HCT116 (cell line): ENCODE data around the gene SLX9. TPM values are rescaled to one million over a fixed set of nuclear protein-coding genes. Genes with fewer than 3 reads are reported as not detected.
A peak's percentile ranks its signal among the peaks of the same experiment; 100 is the strongest.

Experiments
- ATAC-seq: fragments of 200-7000 bp; cut with Tn5 transposase; 2 replicates; pipeline ENCODE4 v1.9.1; 2020; ENCODE audit warnings: mild to moderate bottlenecking, moderate library complexity
- BruUV-seq: library from RNA; stranded (reverse); fragments of 400-500 nt; replicated peaks from 2 replicates; lab custom pipeline; 2021; lab: Mats Ljungman, UMichigan
- CTCF ChIA-PET: fragments of 300-600 bp; sonication (Branson Sonifier 250); formaldehyde crosslinking; loops from one replicate; lab custom pipeline; 2021; ENCODE audit warnings: antibody characterized with exemption; lab: Charles Lee
- POLR2A ChIA-PET: fragments of 300-600, 350-600 bp; sonication (Branson Sonifier 250); formaldehyde crosslinking; loops from one replicate; lab custom pipeline; 2021; ENCODE audit warnings: antibody characterized with exemption; lab: Charles Lee
- RAD21 ChIA-PET, 2 experiments: fragments of 300-600 bp; sonication (Branson Sonifier 250); formaldehyde crosslinking; loops; one replicate each; lab custom pipeline; 2023; ENCODE audit warnings: low total read pairs in 2 of 2; ENCODE audit not compliant: uncharacterized antibody in 2 of 2, unreplicated experiment in 2 of 2, low non-redundant PET in 1 of 2; lab: Charles Lee
- DNase-seq: peaks from one replicate; pipeline ENCODE4 v3.0.0-alpha.2; 2010; ENCODE audit warnings: low read depth, low spot score
- H2AFZ ChIP-seq: fragments of 200-600 bp; shearing (Covaris generic), sonication (generic); 2 replicates; pipeline ENCODE4 v1.6.1; 2017; ENCODE audit warnings: low read depth, mixed run types, mixed read lengths, antibody characterized with exemption, low read length; ENCODE audit not compliant: poor library complexity, severe bottlenecking
- H3K27ac ChIP-seq: 2 replicates; pipeline ENCODE4 v1.5.1; 2012; ENCODE audit warnings: low read depth, low read length
- H3K27me3 ChIP-seq: fragments of 200-600 bp; sonication (generic); 2 replicates; pipeline ENCODE4 v1.6.1; 2016; ENCODE audit warnings: mixed run types, low read length, mixed read lengths; ENCODE audit not compliant: insufficient read depth
- H3K36me3 ChIP-seq, 2 experiments: fragments of 200-500 bp in 1 of 2; fragments of 200-600 bp in 1 of 2; sonication (Bioruptor generic) in 1 of 2; sonication (generic) in 1 of 2; 2 replicates each; pipeline versions ENCODE4 v1.5.1 to v1.6.1; 2014 to 2016; ENCODE audit warnings: low read length in 2 of 2, inconsistent platforms in 1 of 2, mixed read lengths in 1 of 2, mixed run types in 1 of 2; ENCODE audit not compliant: insufficient read depth in 2 of 2, control insufficient read depth in 1 of 2
- H3K4me1 ChIP-seq, 2 experiments: fragments of 200-600 bp in 1 of 2; sonication (generic) in 1 of 2; 2 replicates each; pipeline versions ENCODE4 v1.5.1 to v1.6.1; 2012 to 2017; ENCODE audit warnings: low read length in 2 of 2, inconsistent platforms in 1 of 2, mild to moderate bottlenecking in 1 of 2, mixed read lengths in 1 of 2, mixed run types in 1 of 2, moderate library complexity in 1 of 2; ENCODE audit not compliant: insufficient read depth in 2 of 2, control insufficient read depth in 1 of 2
- H3K4me2 ChIP-seq: fragments of 200-600 bp; sonication (generic); 2 replicates; pipeline ENCODE4 v1.6.1; 2017; ENCODE audit warnings: mixed run types, low read length, mixed read lengths
- H3K4me3 ChIP-seq, 2 experiments: fragments of 200-600 bp in 1 of 2; sonication (generic) in 1 of 2; replicated peaks in 1 of 2; 2 replicates each; pipeline ENCODE4 v1.5.1; 2011 to 2016; ENCODE audit warnings: low read length in 2 of 2, control low read depth in 1 of 2, low read depth in 1 of 2, mild to moderate bottlenecking in 1 of 2, mixed read lengths in 1 of 2, mixed run types in 1 of 2
- H3K79me2 ChIP-seq: fragments of 200-600 bp; sonication (generic); 2 replicates; pipeline ENCODE4 v1.6.1; 2017; ENCODE audit warnings: mild to moderate bottlenecking, mixed run types, low read length, moderate library complexity, mixed read lengths; ENCODE audit not compliant: insufficient read depth
- H3K9ac ChIP-seq: fragments of 200-600 bp; sonication (generic); 2 replicates; pipeline ENCODE4 v1.6.1; 2016; ENCODE audit warnings: low read length, mixed read lengths
- H3K9me2 ChIP-seq: fragments of 200-600 bp; sonication (generic), shearing (Covaris generic); 2 replicates; pipeline ENCODE4 v1.6.1; 2017; ENCODE audit warnings: mixed run types, mild to moderate bottlenecking, moderate library complexity; ENCODE audit not compliant: insufficient read depth
- H3K9me3 ChIP-seq, 2 experiments: fragments of 200-500 bp in 1 of 2; fragments of 200-600 bp in 1 of 2; sonication (Bioruptor generic) in 1 of 2; sonication (generic) in 1 of 2; 2 replicates each; pipeline ENCODE4 v1.6.1; 2014 to 2017; ENCODE audit warnings: low read length in 2 of 2, mixed read lengths in 2 of 2, inconsistent platforms in 1 of 2, low read depth in 1 of 2, mild to moderate bottlenecking in 1 of 2, mixed run types in 1 of 2, moderate library complexity in 1 of 2; ENCODE audit not compliant: control insufficient read depth in 1 of 2, insufficient read depth in 1 of 2
- H4K20me1 ChIP-seq: fragments of 200-600 bp; sonication (generic), shearing (Covaris generic); 2 replicates; pipeline ENCODE4 v1.6.1; 2017; ENCODE audit warnings: mixed run types, mild to moderate bottlenecking, moderate library complexity; ENCODE audit not compliant: insufficient read depth
- ATF3 ChIP-seq: IDR thresholded peaks from 2 replicates; pipeline ENCODE4 v1.6.1; 2012
- CTCF ChIP-seq, 3 experiments: fragments of 200-600 bp in 1 of 3; sonication (generic) in 1 of 3; IDR thresholded peaks in 2 of 3; conservative IDR thresholded peaks in 1 of 3; 2 replicates each; pipeline ENCODE4 v1.5.1; 2012 to 2017; ENCODE audit warnings: low read depth in 2 of 3, low read length in 2 of 3, antibody characterized with exemption in 1 of 3, borderline replicate concordance in 1 of 3, control low read depth in 1 of 3, mild to moderate bottlenecking in 1 of 3, mixed read lengths in 1 of 3, mixed run types in 1 of 3, moderate library complexity in 1 of 3; ENCODE audit not compliant: insufficient read depth in 1 of 3
- EGR1 ChIP-seq: IDR thresholded peaks from 2 replicates; pipeline ENCODE4 v1.6.1; 2012; ENCODE audit warnings: low read depth
- ELF1 ChIP-seq: IDR thresholded peaks from 2 replicates; pipeline ENCODE4 v1.6.1; 2012; ENCODE audit warnings: low read depth, borderline replicate concordance
- EZH2 ChIP-seq: fragments of 200-600 bp; sonication (generic); IDR thresholded peaks from 2 replicates; pipeline ENCODE4 v1.6.1; 2017; ENCODE audit warnings: antibody characterized with exemption, mixed run types
- EZH2phosphoT487 ChIP-seq: fragments of 200-600 bp; IDR thresholded peaks from 2 replicates; pipeline ENCODE4 v1.6.1; 2018; ENCODE audit warnings: antibody characterized with exemption, borderline replicate concordance
- FOSL1 ChIP-seq: IDR thresholded peaks from 2 replicates; pipeline ENCODE4 v1.6.1; 2012; ENCODE audit warnings: low read depth
- JUND ChIP-seq: IDR thresholded peaks from 2 replicates; pipeline ENCODE4 v1.6.1; 2012
- POLR2A ChIP-seq: IDR thresholded peaks from 2 replicates; pipeline ENCODE4 v1.7.0; 2011; ENCODE audit warnings: borderline replicate concordance; ENCODE audit not compliant: insufficient read depth, insufficient read length; ENCODE audit errors: extremely low read depth
- POLR2AphosphoS5 ChIP-seq: IDR thresholded peaks from 2 replicates; pipeline ENCODE4 v1.6.1; 2011; ENCODE audit warnings: mild to moderate bottlenecking, low read depth, low read length, moderate library complexity
- SP1 ChIP-seq: IDR thresholded peaks from 2 replicates; pipeline ENCODE4 v1.6.1; 2012; ENCODE audit warnings: low read depth
- TCF7L2 ChIP-seq: IDR thresholded peaks from 2 replicates; pipeline ENCODE4 v1.7.0; 2011; ENCODE audit warnings: borderline replicate concordance, inconsistent platforms; ENCODE audit not compliant: insufficient read depth, insufficient read length; ENCODE audit errors: extremely low read depth
- ZBTB33 ChIP-seq: IDR thresholded peaks from 2 replicates; pipeline ENCODE4 v1.6.1; 2011; ENCODE audit warnings: mild to moderate bottlenecking, low read length, moderate library complexity; ENCODE audit not compliant: insufficient replicate concordance; ENCODE audit errors: extremely low read depth
- ZFX ChIP-seq: fragments of 450-650 bp; IDR thresholded peaks from 2 replicates; pipeline ENCODE4 v1.6.1; 2017
- ZNF274 ChIP-seq: fragments of 200-500 bp; sonication (Bioruptor generic); IDR thresholded peaks from 2 replicates; pipeline ENCODE4 v1.6.1; 2014; ENCODE audit warnings: mild to moderate bottlenecking, low read depth, low read length, inconsistent platforms
- intact Hi-C: fragments of 100-400 bp; cut with micrococcal nuclease; formaldehyde crosslinking; loops from 2 replicates; pipeline ENCODE4 v1.10.0; 2022
- total RNA-seq: library from RNA; stranded (reverse); gene quantifications from one replicate; pipeline ENCODE4 v1.2.1, GENCODE V29; 2021; ENCODE audit not compliant: unreplicated experiment

Gene SLX9
- total RNA-seq, 1 experiment from 2014 or later = 61.9 TPM

- Histone ChIP-seq H3K9me3 (no peaks in the 10 kb centered on the region), H3K27ac (no peak overlapping the region; the same call in 1 of the 2 replicates), H3K4me1 (peaks cover 4 to 24% of the 10 kb centered on the region in 2 experiments; a peak in 3 of 4 replicates), H3K4me3 (no peak overlapping the region), H3K9me2 (no peaks in the 10 kb centered on the region), H3K4me2 (peak overlapping the region; percentile 57), H3K9ac (no peak overlapping the region), H4K20me1 (no peaks in the 10 kb centered on the region), H2AFZ (no peak overlapping the region), H3K36me3 (no peaks in the 10 kb centered on the region), H3K79me2 (no peaks in the 10 kb centered on the region), H3K27me3 (no peaks in the 10 kb centered on the region)
- TF ChIP-seq SP1 = no peak
- no peak; the same call in 1 of the 2 replicates for TF ChIP-seq FOSL1
- TF ChIP-seq TCF7L2 = no peak
- no peak for TF ChIP-seq JUND
- no peak for TF ChIP-seq EZH2
- TF ChIP-seq ZNF274 = no peak
- TF ChIP-seq ELF1 = no peak
- no peak for TF ChIP-seq CTCF (IDR thresholded peaks at IDR 0.05 in 2 of 3, conservative IDR thresholded peaks at IDR 0.05 in 1 of 3; ENCODE audit: borderline replicate concordance in 1 of 3, insufficient read depth in 1 of 3, low read depth in 2 of 3, low read length in 2 of 3)
- TF ChIP-seq ZFX = no peak
- TF ChIP-seq ZBTB33 = no peak
- TF ChIP-seq ATF3 = no peak
- TF ChIP-seq EGR1 = no peak
- no peak for TF ChIP-seq POLR2A
- no peak for TF ChIP-seq POLR2AphosphoS5
- TF ChIP-seq EZH2phosphoT487 = no peak
- CTCF ChIA-PET = no interaction called here
- ATAC-seq (peak; percentile 70), DNase-seq (no peak)
- intact Hi-C loops = no loop called here
- RAD21 ChIA-PET = no interaction called here
- BruUV-seq = no TSS peak
- POLR2A ChIA-PET = interaction anchor here (1.5 kb wide), 1 partner anchor 11 kb away, joined by 9 read pairs; no protein-coding TSS in a partner anchor
These were observed 61.6 kb downstream of the SLX9 start for GRCh38 chr21:45001134-45002095.
